ENCODE results near the gene ESYT2. TPM values are rescaled to one million over a fixed set of nuclear protein-coding genes. Genes with fewer than 3 reads are reported as not detected.

Gene ESYT2
- total and polyA plus RNA-seq, 2 of the 4 experiments (the other 2 are of a cell fraction): 26.7 to 69.9 TPM

DNA sequence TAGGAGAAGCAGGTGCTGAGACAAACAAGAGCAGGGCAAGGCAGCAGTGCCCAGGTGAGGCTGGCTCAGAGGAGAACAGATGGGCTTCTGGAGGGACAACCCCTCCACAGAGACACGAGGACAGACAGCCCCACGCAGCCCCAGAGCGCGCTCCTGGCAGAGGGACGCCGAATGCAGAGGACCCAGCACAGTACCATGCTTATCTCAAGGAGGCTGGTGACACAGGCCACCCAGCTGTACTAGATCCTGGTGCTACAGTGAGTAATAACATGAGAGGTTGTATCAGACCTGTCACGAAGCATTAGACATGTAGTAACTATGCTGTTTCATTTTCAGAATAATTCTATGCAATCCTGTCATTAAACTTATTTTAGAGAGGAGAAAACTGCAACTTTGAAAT lies 64.3 kb downstream of the ESYT2 start:
- H2AFZ ChIP-seq (replicated peaks; ENCODE audit: low read length, poor library complexity): no peak overlapping the region
- H3K9me3 ChIP-seq (ENCODE audit: control insufficient read depth, insufficient read depth, low read length): no peaks in the 10 kb centered on the region
- H2BK120ac ChIP-seq (ENCODE audit: low read depth, low read length): no peak overlapping the region
- H2AK5ac ChIP-seq (ENCODE audit: low read depth, low read length): no peak overlapping the region
- WGBS, 2 experiments (ENCODE audit: extremely low coverage in 2 of 2, insufficient read length in 1 of 2): no CpG with 5 or more reads among the region's 7 CpGs
- H2BK15ac ChIP-seq (ENCODE audit: low read depth, low read length): no peak overlapping the region
- in situ Hi-C loops (cut with MboI; ENCODE audit: low sequenced_read_pairs) (no loop called here), dilution Hi-C loops (cut with HindIII; ENCODE audit: low sequenced_read_pairs, unreplicated experiment) (no loop called here), intact Hi-C loops (cut with micrococcal nuclease) (no loop called here)
- H3K4me2 ChIP-seq (ENCODE audit: low read depth, low read length): no peak overlapping the region
- H3K9ac ChIP-seq (ENCODE audit: low read depth, low read length): no peak overlapping the region
- no peak overlapping the region for H3K18ac ChIP-seq (ENCODE audit: low read depth, low read length)
- H3K27ac ChIP-seq (ENCODE audit: insufficient read depth, low read length): no peak overlapping the region
- H3K23ac ChIP-seq (ENCODE audit: low read depth, low read length): no peak overlapping the region
- no peak overlapping the region for H3K56ac ChIP-seq (ENCODE audit: extremely low read depth, insufficient read depth, low read length)
- no peaks in the 10 kb centered on the region for H3K27me3 ChIP-seq (ENCODE audit: control insufficient read depth, insufficient read depth, low read length)
- H3K79me1 ChIP-seq (ENCODE audit: low read depth in 1 of 2, low read length in 2 of 2): peaks cover 0 to 3% of the 10 kb centered on the region in 2 experiments; a peak in 3 of 4 replicates
- H4K5ac ChIP-seq (ENCODE audit: low read depth, low read length): no peak overlapping the region
- H2BK5ac ChIP-seq (ENCODE audit: low read depth, low read length, poor library complexity, severe bottlenecking): no peak overlapping the region
- TF ChIP-seq POLR2A (IDR thresholded peaks at IDR 0.05; ENCODE audit: low read depth, low read length) (no peak), SMC3 (IDR thresholded peaks at IDR 0.05; ENCODE audit: low read depth, low read length) (no peak), RFX5 (IDR thresholded peaks at IDR 0.05; ENCODE audit: low read depth, low read length) (no peak), CHD1 (IDR thresholded peaks at IDR 0.05; ENCODE audit: low read depth, low read length) (no peak), RAD21 (IDR thresholded peaks at IDR 0.05; ENCODE audit: low read length) (no peak), CEBPB (IDR thresholded peaks at IDR 0.05; ENCODE audit: low read depth, low read length) (no peak), FOS (IDR thresholded peaks at IDR 0.05; ENCODE audit: low read depth, low read length) (no peak), BHLHE40 (IDR thresholded peaks at IDR 0.05; ENCODE audit: low read depth, low read length) (no peak), MXI1 (IDR thresholded peaks at IDR 0.05; ENCODE audit: borderline replicate concordance, low read depth, low read length) (no peak), RCOR1 (IDR thresholded peaks at IDR 0.05; ENCODE audit: insufficient replicate concordance, low read length) (no peak), NFE2L2 (IDR thresholded peaks at IDR 0.05; ENCODE audit: low read depth, low read length) (no peak), MAZ (IDR thresholded peaks at IDR 0.05; ENCODE audit: borderline replicate concordance, low read depth, low read length) (no peak)
- TF ChIP-seq, protein P1, sequence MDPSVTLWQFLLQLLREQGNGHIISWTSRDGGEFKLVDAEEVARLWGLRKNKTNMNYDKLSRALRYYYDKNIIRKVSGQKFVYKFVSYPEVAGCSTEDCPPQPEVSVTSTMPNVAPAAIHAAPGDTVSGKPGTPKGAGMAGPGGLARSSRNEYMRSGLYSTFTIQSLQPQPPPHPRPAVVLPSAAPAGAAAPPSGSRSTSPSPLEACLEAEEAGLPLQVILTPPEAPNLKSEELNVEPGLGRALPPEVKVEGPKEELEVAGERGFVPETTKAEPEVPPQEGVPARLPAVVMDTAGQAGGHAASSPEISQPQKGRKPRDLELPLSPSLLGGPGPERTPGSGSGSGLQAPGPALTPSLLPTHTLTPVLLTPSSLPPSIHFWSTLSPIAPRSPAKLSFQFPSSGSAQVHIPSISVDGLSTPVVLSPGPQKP (IDR thresholded peaks at IDR 0.05; ENCODE audit: borderline replicate concordance, low read depth, low read length): no peak
- TF ChIP-seq, protein P2, sequence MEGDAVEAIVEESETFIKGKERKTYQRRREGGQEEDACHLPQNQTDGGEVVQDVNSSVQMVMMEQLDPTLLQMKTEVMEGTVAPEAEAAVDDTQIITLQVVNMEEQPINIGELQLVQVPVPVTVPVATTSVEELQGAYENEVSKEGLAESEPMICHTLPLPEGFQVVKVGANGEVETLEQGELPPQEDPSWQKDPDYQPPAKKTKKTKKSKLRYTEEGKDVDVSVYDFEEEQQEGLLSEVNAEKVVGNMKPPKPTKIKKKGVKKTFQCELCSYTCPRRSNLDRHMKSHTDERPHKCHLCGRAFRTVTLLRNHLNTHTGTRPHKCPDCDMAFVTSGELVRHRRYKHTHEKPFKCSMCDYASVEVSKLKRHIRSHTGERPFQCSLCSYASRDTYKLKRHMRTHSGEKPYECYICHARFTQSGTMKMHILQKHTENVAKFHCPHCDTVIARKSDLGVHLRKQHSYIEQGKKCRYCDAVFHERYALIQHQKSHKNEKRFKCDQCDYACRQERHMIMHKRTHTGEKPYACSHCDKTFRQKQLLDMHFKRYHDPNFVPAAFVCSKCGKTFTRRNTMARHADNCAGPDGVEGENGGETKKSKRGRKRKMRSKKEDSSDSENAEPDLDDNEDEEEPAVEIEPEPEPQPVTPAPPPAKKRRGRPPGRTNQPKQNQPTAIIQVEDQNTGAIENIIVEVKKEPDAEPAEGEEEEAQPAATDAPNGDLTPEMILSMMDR (conservative IDR thresholded peaks at IDR 0.05; ENCODE audit: low read depth, low read length): no peak
- TF ChIP-seq, protein P3, sequence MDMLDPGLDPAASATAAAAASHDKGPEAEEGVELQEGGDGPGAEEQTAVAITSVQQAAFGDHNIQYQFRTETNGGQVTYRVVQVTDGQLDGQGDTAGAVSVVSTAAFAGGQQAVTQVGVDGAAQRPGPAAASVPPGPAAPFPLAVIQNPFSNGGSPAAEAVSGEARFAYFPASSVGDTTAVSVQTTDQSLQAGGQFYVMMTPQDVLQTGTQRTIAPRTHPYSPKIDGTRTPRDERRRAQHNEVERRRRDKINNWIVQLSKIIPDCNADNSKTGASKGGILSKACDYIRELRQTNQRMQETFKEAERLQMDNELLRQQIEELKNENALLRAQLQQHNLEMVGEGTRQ (IDR thresholded peaks at IDR 0.05; ENCODE audit: low read depth, low read length): no peak
- DNase-seq (no peak), ATAC-seq (ENCODE audit: low read depth) (no peak)
- no peak overlapping the region for H4K91ac ChIP-seq (ENCODE audit: insufficient read depth, low read depth, low read length)
- no peak overlapping the region for H3K4me3 ChIP-seq (ENCODE audit: insufficient read depth, low read depth, low read length)
- H3K4me1 ChIP-seq (ENCODE audit: control insufficient read depth, insufficient read depth, low read length): no peaks in the 10 kb centered on the region
- no peaks in the 10 kb centered on the region for H4K20me1 ChIP-seq (ENCODE audit: insufficient read depth, low read length)
- peaks cover 3% of the 10 kb centered on the region; the same call in 1 of the 2 replicates for H3K9me1 ChIP-seq (ENCODE audit: insufficient read depth, low read length)
- H2BK20ac ChIP-seq (ENCODE audit: low read depth, low read length): no peak overlapping the region
- CTCF ChIA-PET: no interaction called here
- POLR2A ChIA-PET (ENCODE audit: unreplicated experiment): no interaction called here
- H4K8ac ChIP-seq (ENCODE audit: low read depth in 2 of 2, low read length in 2 of 2): no peak overlapping the region
- no peak overlapping the region for H3K4ac ChIP-seq (ENCODE audit: low read depth, low read length)
- H2AK9ac ChIP-seq (replicated peaks; ENCODE audit: low read depth, low read length, poor library complexity): no peak overlapping the region
- no TSS peak for BruUV-seq (replicated peaks)
- peaks cover 36% of the 10 kb centered on the region for H3K36me3 ChIP-seq (ENCODE audit: control insufficient read depth, insufficient read depth, low read length)
- no peak overlapping the region for H3K14ac ChIP-seq (replicated peaks; ENCODE audit: low read depth, low read length)
